Right ventricle myocardium superior (tissue), 1 donor: Measurements from ENCODE around the gene C3orf18. TPM values are rescaled to one million over a fixed set of nuclear protein-coding genes. Genes with fewer than 3 reads are reported as not detected.
A peak's percentile ranks its signal among the peaks of the same experiment; 100 is the strongest.

Source experiments
- ATAC-seq: fragments of 200-7000 bp; cut with Tn5 transposase; one replicate; pipeline ENCODE4 v1.9.1; 2020; ENCODE audit warnings: mild to moderate bottlenecking; ENCODE audit not compliant: poor library complexity
- DNase-seq: peaks from one replicate; pipeline ENCODE4 v3.0.0-alpha.2; 2020
- intact Hi-C: fragments of 100-400 bp; cut with DNase I; formaldehyde crosslinking; loops from one replicate; pipeline ENCODE4 v1.11.2; 2022
- total RNA-seq: library from RNA; stranded (reverse); fragmentation: NEBNext Ultra II Directional; extraction: Animal tissue kit (Norgen Biotek cat#: 25700); gene quantifications from one replicate; pipeline ENCODE4 v1.2.1, GENCODE V29; 2021
- donor health status: DM: no; HTN: yes; CAD: no; lungs with severe emphysema.

The C3orf18 gene
- total RNA-seq, 1 donor from 2014 or later: 53.1 TPM

GRCh38 chr3:50604628-50605588 is 37.4 kb upstream of the C3orf18 start:
- intact Hi-C loops: no loop called here
- DNase-seq (peak; percentile 87), ATAC-seq (peak; percentile 55)

GRCh38 chr3:50604110-50604621 is 36.6 kb upstream of the C3orf18 start:
- intact Hi-C loops: no loop called here
- no peak for ATAC-seq

GRCh38 chr3:50603261-50604109 is 35.9 kb upstream of the C3orf18 start:
- ATAC-seq (no peak), DNase-seq (no peak)
- intact Hi-C loops: no loop called here

More at GRCh38 chr3:50604110-50604621, 36.6 kb upstream of the C3orf18 start:
- no peak for DNase-seq

GRCh38 chr3:50602595-50603191 is 35.1 kb upstream of the C3orf18 start:
- DNase-seq (no peak), ATAC-seq (no peak)
- intact Hi-C loops: no loop called here

DNA sequence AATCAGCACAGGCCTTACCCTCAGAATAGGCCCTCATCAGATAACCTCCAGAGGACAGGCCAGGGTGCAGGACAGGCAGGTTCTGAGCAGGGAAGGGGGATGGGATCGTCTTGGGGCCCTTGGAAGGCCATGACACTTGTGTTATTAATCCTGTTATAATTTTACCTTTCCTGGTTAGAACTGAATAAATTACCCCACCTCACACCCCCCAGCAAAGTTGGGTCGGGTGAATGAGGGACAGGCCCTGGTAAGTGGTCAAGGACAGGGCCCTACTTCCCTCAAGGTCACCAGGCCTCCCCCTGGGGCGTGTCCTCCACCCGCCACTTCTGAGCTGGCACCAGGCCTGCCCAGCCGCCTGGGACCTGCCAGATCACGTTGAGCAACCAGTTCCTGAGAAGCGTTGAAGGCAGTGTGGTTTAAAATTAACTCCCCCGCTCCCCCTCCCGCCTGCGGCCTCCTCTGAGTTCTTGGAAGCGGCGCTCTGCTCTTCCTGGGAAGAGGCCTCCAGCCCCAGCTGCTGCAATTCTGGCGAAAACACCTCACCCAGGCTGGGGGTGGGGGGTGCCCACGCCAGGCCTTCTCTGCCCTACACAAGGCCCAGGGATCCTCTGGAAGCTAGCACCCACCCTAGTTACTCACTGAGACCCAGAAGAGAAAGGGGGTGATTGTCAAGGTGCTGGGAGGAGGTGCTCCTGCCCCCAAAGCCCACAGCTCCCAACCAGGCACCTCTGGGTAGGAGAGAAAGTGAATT is 33.5 kb upstream of the C3orf18 start:
- intact Hi-C loops: no loop called here
- DNase-seq (peak; percentile 98), ATAC-seq (peak; percentile 81)

- intact Hi-C loops: no loop called here
- ATAC-seq: no peak
- DNase-seq: no peak
These were observed 32.7 kb upstream of the C3orf18 start for GRCh38 chr3:50600141-50600753.

DNA sequence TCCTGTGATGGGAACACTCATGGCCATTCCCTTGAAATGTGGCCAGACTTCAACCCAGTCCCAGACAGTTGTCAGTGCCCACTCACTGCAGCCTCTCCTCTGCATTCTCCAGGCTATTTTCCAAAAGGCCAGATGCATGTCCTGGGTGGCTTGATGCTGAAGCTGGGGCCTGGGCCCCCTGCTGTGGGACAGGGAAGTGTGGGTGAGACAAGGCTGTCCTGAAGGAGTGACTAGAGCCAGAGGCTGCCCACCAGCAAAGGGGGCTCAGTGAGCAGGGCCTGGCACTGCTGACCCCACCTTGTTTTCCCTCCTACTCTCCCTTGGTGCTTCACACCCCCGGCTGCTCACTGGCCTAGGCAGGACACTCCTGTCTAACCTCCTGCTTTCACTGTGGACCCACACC is 32.2 kb upstream of the C3orf18 start:
- intact Hi-C loops: no loop called here
- DNase-seq (no peak), ATAC-seq (peak; percentile 1)

DNA sequence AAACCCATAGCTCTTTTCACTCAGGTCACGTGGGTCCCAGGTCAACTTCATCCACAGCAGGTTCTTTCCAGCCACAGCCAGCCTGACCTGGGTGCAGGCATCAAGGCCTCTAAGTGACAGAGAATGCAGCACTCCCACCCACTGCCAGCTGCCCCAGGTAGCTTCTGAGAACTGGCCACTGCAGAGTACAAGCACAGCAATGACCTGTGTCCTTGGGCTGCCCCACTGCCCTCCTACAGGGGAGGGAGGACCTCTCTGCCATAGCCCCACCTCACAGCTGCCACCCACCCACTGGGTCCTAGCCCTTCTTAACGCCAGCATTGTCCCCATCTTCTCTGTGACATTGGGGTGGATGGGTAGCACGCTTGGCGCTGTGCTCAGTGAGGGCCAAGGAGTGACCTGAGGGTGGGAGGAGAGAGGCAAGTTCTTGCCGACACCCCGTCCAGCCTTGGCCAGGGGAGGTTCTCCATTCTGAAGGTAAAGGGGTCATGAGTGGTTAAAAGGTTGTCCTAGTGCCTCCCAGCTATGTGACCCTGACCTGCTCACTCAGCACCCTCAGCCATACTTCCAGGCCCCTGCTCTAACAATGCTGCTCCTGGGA is 31.7 kb upstream of the C3orf18 start:
- DNase-seq: no peak
- ATAC-seq: no peak
- intact Hi-C loops: no loop called here

- DNase-seq (no peak), ATAC-seq (no peak)
- intact Hi-C loops: no loop called here
These were observed 26.8 kb upstream of the C3orf18 start for GRCh38 chr3:50594253-50594785.

GRCh38 chr3:50592568-50592967 is 25.0 kb upstream of the C3orf18 start:
- ATAC-seq (peak; percentile 44), DNase-seq (peak; percentile 61)
- intact Hi-C loops: no loop called here

- ATAC-seq (no peak), DNase-seq (no peak)
- intact Hi-C loops: no loop called here
These were observed 23.7 kb upstream of the C3orf18 start for GRCh38 chr3:50591196-50591741.

DNA sequence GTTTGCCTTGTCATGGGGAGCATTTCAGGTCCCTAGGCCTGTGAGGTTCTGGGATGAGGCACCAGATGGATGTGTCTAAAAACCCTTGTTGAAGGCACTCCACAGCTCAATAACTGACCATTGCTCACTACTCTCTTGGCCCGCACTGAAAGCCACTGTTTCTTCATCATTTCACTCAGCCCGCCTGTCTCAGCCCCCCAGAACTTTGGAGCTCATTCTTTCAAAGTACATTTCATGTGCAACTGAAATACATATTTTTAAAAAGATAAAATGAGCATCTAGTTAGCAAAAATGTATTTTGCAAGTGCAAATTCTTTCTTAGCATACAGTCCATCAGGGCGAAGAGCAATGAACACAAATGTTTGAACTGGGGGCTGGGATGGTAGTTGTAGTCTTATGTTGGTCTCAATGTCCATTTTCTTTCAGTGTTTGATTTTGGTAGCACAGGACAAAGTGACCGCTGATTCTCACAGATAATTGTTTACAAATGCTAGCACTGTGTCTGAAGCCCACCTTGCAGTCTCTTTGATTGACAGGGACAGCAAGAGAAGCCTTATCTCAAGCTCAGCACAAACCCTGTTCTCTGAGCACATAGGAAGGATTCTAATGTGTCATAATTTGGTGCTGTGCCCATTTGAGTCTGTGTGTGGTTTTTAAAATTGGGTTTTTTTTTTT is 21.3 kb upstream of the C3orf18 start:
- DNase-seq (no peak), ATAC-seq (no peak)
- intact Hi-C loops: no loop called here

DNA sequence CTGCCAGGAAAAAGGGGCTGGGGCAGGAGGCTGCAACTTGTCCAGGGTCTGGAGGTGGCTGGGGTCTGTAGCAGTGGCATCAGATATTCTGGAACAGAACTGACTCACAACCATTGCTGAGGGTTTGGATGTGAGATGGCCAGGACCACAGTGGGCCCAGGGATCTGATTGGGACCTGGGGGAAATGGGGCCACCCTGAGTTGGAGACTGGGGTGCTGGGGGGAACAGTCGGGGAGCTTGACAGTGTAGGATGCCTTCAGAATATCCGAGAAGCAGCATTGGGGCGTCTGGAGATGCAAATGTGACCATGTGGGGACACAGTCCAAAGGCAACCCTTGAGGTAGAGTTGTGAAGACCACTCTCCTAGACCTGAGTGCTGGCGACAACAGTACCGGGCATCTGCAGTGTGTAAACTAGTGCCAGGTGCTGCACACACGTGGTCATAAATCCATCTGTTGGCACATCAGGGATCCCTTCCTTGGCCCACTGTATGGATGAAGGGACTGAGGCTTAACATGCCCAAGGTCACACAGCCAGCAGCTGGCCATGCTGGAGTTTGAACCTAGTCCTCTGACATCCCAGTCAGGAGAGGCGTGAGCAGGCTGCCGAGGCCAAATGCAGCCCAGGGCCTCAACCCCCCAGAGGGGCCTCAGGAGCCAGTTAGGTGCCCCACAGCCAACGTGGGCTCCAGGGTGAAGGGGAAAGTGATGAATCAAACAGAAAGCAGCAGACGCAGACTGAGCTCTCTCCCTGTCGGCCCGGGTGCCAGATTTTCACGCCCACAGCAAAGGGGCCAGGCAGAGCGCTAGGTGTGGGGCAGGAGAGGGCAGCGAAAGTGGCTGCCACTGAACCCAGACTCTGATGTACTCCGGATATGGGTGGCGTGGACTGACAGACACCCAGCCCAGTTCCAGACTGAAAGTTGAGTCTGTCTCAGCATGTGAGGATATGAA is 20.5 kb upstream of the C3orf18 start:
- intact Hi-C loops: no loop called here
- DNase-seq (no peak), ATAC-seq (no peak)

GRCh38 chr3:50587373-50587772 is 19.8 kb upstream of the C3orf18 start:
- peak; percentile 23 for ATAC-seq

GRCh38 chr3:50586763-50587070 is 19.2 kb upstream of the C3orf18 start:
- intact Hi-C loops: no loop called here
- ATAC-seq (no peak), DNase-seq (no peak)

More at GRCh38 chr3:50587373-50587772, 19.8 kb upstream of the C3orf18 start:
- intact Hi-C loops: no loop called here
- DNase-seq: no peak
